Esophagus squamous epithelium (tissue), 5 donors: Measurements from ENCODE around the gene ACVR2B. TPM values are rescaled to one million over a fixed set of nuclear protein-coding genes. Genes with fewer than 3 reads are reported as not detected.

Source experiments
- DNase-seq: peaks from one replicate; lab custom pipeline; 2025; lab: John Stamatoyannopoulos, UW
- H3K27ac ChIP-seq, 4 donors: fragments of 200-600 bp; sonication (generic); one replicate each; pipeline ENCODE4 v1.5.1; 2016 to 2019; ENCODE audit warnings: mild to moderate bottlenecking in 1 of 4
- H3K27me3 ChIP-seq, 4 donors: fragments of 200-600 bp; sonication (generic); 1 replicate in 3 of 4; 2 replicates in 1 of 4; pipeline versions ENCODE4 v1.5.1 to v1.6.0; 2017 to 2021; ENCODE audit warnings: antibody characterized with exemption in 1 of 4
- H3K36me3 ChIP-seq, 3 donors: fragments of 200-600 bp; sonication (generic); one replicate each; pipeline ENCODE4 v1.5.1; 2016 to 2019
- H3K4me1 ChIP-seq, 3 donors: fragments of 200-600 bp; sonication (generic); one replicate each; pipeline ENCODE4 v1.5.1; 2017 to 2019
- H3K4me3 ChIP-seq, 4 donors: fragments of 200-600 bp; sonication (generic); 1 replicate in 3 of 4; 2 replicates in 1 of 4; pipeline ENCODE4 v1.5.1; 2016 to 2019; ENCODE audit warnings: mild to moderate bottlenecking in 2 of 4, moderate library complexity in 1 of 4
- H3K9me3 ChIP-seq, 3 donors: fragments of 200-600 bp; sonication (generic); one replicate each; pipeline ENCODE4 v1.5.1; 2016 to 2019
- POLR2A ChIP-seq, 4 donors: fragments of 450-650 bp; IDR thresholded peaks; one replicate each; pipeline ENCODE4 v1.6.1; 2017; ENCODE audit warnings: antibody characterized with exemption in 4 of 4, mild to moderate bottlenecking in 4 of 4, moderate library complexity in 3 of 4
- WGBS, 2 donors: methylation state at CpG; one replicate each; pipeline ENCODE4 v1.1.5; 2018; 5-methylcytosine and 5-hydroxymethylcytosine counted together
- intact Hi-C: fragments of 100-400 bp; cut with DNase I; formaldehyde crosslinking; loops from one replicate; pipeline ENCODE4 v1.15.0; 2022
- total RNA-seq, 4 donors: library from RNA; depleted of rRNA; stranded (reverse); fragments of >200 nt; gene quantifications; one replicate each; pipeline ENCODE4 v1.1.0, GENCODE V29; 2016
- TF ChIP-seq, protein P1 (sequence below), 6 experiments: fragments of 450-650 bp in 4 of 6; fragments of 200-600 bp in 2 of 6; sonication (generic) in 2 of 6; IDR thresholded peaks; one replicate each; pipeline ENCODE4 v1.5.1; 2016 to 2019; ENCODE audit warnings: antibody characterized with exemption in 6 of 6, mild to moderate bottlenecking in 4 of 6, moderate library complexity in 4 of 6
- donor health status: DM: yes; HTN: yes; CAD: no.

Gene ACVR2B
- total RNA-seq, 4 donors from 2014 or later = 1.1 to 4.0 (median 2.4) TPM

DNA sequence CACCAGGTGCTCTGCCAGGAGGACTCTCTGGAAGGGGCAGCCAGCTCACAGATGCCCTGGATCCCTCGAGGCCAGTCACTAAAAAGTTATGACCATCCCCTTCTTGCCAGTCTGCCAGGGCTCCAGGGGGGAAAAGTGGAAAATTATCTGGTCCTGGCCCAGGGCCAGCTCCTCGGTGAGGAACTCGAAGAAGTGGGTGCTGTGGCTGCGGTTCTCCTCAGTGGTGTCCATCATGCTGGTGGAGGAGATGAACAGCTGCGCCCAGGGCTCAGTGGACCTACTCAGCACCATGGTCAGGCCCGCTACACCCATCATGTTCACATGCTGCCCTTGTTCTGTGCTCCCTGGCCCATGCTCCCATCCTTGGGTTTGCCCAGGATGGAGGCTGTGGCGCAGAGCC is 61.7 kb downstream of the ACVR2B start:
- Histone ChIP-seq H3K27ac (no peak overlapping the region), H3K4me1 (no peaks in the 10 kb centered on the region), H3K27me3 (no peaks in the 10 kb centered on the region), H3K36me3 (peaks cover 0 to 33% (median 0%) of the 10 kb centered on the region in 3 donors), H3K4me3 (no peak overlapping the region), H3K9me3 (no peaks in the 10 kb centered on the region)
- 89 to 93% methylated on average over 5 of the region's 7 CpGs for WGBS, 2 donors
- no peak for DNase-seq
- intact Hi-C loops = no loop called here
- TF ChIP-seq, protein P1, sequence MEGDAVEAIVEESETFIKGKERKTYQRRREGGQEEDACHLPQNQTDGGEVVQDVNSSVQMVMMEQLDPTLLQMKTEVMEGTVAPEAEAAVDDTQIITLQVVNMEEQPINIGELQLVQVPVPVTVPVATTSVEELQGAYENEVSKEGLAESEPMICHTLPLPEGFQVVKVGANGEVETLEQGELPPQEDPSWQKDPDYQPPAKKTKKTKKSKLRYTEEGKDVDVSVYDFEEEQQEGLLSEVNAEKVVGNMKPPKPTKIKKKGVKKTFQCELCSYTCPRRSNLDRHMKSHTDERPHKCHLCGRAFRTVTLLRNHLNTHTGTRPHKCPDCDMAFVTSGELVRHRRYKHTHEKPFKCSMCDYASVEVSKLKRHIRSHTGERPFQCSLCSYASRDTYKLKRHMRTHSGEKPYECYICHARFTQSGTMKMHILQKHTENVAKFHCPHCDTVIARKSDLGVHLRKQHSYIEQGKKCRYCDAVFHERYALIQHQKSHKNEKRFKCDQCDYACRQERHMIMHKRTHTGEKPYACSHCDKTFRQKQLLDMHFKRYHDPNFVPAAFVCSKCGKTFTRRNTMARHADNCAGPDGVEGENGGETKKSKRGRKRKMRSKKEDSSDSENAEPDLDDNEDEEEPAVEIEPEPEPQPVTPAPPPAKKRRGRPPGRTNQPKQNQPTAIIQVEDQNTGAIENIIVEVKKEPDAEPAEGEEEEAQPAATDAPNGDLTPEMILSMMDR (IDR thresholded peaks at IDR 0.05) = no peak
- TF ChIP-seq POLR2A (IDR thresholded peaks at IDR 0.05) = no peak

DNA sequence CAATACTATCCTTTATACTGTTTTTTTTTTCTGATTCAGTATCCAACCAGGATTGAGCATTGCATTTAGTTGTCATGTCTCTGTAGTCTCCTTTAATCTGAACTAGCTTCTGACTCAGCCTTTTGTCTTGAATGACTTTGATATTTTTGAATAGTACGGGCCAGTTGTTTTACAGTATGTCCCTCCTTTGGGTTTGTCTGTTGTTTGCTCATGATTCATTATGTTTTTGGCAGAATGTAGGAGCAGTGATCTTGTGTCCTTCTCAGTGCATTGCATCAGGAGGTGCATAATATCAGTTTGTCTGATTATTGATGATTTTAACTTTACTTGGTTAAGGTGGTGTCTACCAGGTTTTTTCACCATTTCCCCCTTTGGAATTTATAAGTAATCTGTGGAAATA is 63.0 kb downstream of the ACVR2B start:
- peaks cover 0 to 33% (median 0%) of the 10 kb centered on the region in 3 donors for H3K36me3 ChIP-seq
- WGBS, 2 donors = 40 to 50% methylated on average over 1 of the region's 1 CpG
- H3K4me1 ChIP-seq = no peaks in the 10 kb centered on the region
- H3K9me3 ChIP-seq = no peaks in the 10 kb centered on the region
- no peak overlapping the region for H3K4me3 ChIP-seq
- no peaks in the 10 kb centered on the region for H3K27me3 ChIP-seq
- no peak for TF ChIP-seq POLR2A (IDR thresholded peaks at IDR 0.05)
- TF ChIP-seq, protein P1 (IDR thresholded peaks at IDR 0.05) = no peak
- no peak overlapping the region for H3K27ac ChIP-seq
- no peak for DNase-seq
- intact Hi-C loops = no loop called here

DNA sequence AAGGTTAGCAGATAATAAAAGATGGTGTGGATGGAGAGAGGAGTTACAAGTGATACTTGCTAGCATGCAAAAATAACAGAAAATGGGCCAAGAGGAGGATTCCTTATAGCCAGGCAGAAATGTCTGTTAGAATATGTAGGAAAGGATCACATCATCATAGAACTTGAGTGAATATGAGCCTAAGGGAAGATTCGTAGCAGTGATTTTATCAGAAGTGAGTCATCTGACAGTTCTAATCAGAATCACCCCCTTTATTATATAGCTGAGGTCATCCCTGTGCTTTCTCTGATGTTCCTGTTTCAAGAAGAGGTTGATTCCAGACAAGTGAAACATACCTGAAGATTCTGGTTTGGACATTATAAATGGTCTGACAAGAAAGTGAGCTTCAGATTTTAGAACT is 65.3 kb downstream of the ACVR2B start:
- intact Hi-C loops = no loop called here
- WGBS, 2 donors = 33 to 48% methylated on average over 1 of the region's 1 CpG
- Histone ChIP-seq H3K4me3 (no peak overlapping the region), H3K27me3 (no peaks in the 10 kb centered on the region), H3K36me3 (peaks cover 0 to 29% (median 0%) of the 10 kb centered on the region in 3 donors), H3K9me3 (no peaks in the 10 kb centered on the region), H3K4me1 (no peaks in the 10 kb centered on the region), H3K27ac (no peak overlapping the region)
- TF ChIP-seq, protein P1 (IDR thresholded peaks at IDR 0.05) = no peak
- TF ChIP-seq POLR2A (IDR thresholded peaks at IDR 0.05) = no peak
- DNase-seq = no peak

DNA sequence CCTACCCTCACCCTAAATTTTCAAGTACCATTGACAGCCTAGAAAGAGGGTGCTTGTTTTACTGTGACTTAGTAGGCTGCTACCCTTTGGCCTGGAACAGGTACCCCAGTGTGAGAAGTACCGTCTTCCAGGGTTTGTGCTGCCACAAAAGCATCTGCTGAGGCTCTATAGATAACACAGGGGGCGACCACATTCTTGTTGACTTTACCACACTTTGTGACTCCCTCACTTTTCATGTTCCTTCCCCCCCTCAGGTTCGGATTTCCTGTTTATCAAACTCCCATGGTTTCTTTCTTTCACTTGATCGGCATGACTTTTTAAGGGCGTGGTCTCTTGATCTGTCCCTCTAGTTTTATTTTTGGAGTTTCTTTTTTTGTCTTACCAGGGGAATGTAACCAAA is 66.0 kb downstream of the ACVR2B start:
- Histone ChIP-seq H3K9me3 (no peaks in the 10 kb centered on the region), H3K36me3 (peaks cover 0 to 29% (median 0%) of the 10 kb centered on the region in 3 donors), H3K4me1 (no peaks in the 10 kb centered on the region), H3K27ac (no peak overlapping the region), H3K27me3 (no peaks in the 10 kb centered on the region), H3K4me3 (no peak overlapping the region)
- intact Hi-C loops = loop anchor here (5.0 kb wide), 1 partner anchor 133 kb away; no protein-coding TSS in a partner anchor
- DNase-seq = no peak
- 57 to 59% methylated on average over 5 of the region's 5 CpGs for WGBS, 2 donors
- no peak for TF ChIP-seq POLR2A (IDR thresholded peaks at IDR 0.05)
- TF ChIP-seq, protein P1 (IDR thresholded peaks at IDR 0.05) = no peak

DNA sequence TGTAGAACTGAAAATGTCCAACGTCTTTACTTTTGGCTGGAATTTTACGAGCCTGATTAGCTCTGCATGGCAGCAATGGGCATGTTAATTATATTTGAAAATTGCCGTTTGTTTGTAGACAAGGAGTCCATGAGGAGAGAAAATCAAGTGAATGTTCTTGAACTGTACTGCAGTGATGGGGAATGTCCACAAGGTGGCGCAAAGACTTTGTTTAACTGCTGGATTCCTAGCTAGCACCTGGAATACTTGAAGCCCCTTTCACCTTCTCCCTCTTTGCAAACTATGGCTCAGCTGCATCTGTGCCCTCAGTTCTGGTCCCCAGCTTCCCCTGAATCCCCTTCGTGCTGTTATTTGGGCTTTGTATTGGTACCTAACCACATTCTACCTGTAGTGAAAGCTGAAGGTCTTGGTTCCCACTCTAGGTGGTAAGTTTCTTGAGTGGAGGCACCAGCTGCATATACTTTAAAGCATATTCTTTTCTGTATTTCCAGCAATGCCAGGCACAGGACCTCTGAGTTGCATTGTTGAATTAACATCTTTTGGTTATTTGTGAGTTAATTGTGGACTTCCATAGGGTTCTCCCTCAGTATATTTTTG is 67.8 kb downstream of the ACVR2B start:
- no peak for DNase-seq
- intact Hi-C loops = loop anchor here (5.0 kb wide), 1 partner anchor 131 kb away; no protein-coding TSS in a partner anchor
- 3 to 6% methylated on average over 5 of the region's 5 CpGs for WGBS, 2 donors

More for the DNA sequence above, 67.8 kb downstream of the ACVR2B start:
- no peaks in the 10 kb centered on the region for H3K4me1 ChIP-seq
- no peaks in the 10 kb centered on the region for H3K27me3 ChIP-seq
- H3K4me3 ChIP-seq = no peak overlapping the region
- H3K27ac ChIP-seq = no peak overlapping the region
- H3K9me3 ChIP-seq = no peaks in the 10 kb centered on the region
- peaks cover 0 to 36% (median 0%) of the 10 kb centered on the region in 3 donors for H3K36me3 ChIP-seq
- TF ChIP-seq, protein P1 (IDR thresholded peaks at IDR 0.05) = peak; percentile 73 to 94 (median 83)
- no peak for TF ChIP-seq POLR2A (IDR thresholded peaks at IDR 0.05)
